ENCODE measurements around the gene VSIG4.

DNA sequence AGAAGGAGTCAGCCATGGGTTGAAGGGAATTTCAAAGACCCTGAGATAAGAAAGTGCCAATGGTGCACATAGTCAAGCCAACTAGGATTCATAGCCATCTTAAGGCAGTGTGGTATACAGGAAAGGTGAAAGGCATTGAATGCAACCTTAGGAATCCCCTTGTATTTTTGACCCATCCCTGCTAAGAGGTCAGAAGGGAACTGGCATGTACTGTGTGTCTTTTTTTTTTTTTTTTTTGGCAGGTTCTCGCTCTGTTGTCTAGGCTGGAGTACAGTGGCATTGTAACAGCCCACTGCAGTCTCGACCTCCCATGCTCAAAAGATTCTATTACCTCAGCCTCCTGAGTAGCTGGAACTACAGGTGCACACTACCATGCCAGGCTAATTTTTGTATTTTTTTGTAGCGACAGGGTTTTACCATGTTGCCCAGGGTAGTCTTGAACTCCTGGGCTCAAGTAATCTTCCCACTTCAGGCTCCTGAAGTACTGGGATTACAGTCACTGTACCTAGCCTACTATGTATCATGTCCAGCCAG lies 40.8 kb downstream of the VSIG4 start:
- TF ChIP-seq, protein P1, sequence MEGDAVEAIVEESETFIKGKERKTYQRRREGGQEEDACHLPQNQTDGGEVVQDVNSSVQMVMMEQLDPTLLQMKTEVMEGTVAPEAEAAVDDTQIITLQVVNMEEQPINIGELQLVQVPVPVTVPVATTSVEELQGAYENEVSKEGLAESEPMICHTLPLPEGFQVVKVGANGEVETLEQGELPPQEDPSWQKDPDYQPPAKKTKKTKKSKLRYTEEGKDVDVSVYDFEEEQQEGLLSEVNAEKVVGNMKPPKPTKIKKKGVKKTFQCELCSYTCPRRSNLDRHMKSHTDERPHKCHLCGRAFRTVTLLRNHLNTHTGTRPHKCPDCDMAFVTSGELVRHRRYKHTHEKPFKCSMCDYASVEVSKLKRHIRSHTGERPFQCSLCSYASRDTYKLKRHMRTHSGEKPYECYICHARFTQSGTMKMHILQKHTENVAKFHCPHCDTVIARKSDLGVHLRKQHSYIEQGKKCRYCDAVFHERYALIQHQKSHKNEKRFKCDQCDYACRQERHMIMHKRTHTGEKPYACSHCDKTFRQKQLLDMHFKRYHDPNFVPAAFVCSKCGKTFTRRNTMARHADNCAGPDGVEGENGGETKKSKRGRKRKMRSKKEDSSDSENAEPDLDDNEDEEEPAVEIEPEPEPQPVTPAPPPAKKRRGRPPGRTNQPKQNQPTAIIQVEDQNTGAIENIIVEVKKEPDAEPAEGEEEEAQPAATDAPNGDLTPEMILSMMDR (IDR thresholded peaks at IDR 0.05), result no peak
- no peak for TF ChIP-seq POLR2A (IDR thresholded peaks at IDR 0.05)
